ENCODE measurements around the gene HOXA9.

DNA sequence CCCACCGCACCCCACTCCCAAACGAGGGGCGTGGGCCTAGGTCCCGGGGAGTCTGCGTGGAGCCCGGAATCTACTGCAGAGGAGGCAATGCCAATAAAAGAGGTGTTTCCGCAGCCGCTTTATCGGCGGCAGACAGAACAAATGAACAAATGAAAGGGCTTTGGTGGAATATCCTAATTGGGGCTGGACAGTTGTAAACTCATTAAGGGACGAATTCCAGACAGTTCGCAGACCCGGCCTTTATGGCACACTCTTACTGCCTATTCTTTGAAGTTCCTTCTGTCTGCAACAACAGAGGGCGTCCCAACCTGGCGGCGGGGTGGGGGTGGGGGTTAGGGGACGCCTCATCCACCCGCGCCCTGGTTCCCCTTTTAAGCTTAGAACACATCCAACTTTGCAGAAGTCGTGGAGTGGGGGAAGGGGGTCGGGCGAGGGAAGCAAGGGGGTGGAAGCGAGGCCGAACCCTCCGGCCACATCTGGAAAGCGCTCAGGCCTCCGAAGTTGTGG, 4.1 kb downstream of the HOXA9 start:
- TF ChIP-seq RARB (CRISPR knock-in tag; IDR thresholded peaks at IDR 0.05) (no peak), BACH2 (CRISPR knock-in tag; IDR thresholded peaks at IDR 0.05; ENCODE audit: borderline replicate concordance) (no peak), ZNF8 (CRISPR knock-in tag; IDR thresholded peaks at IDR 0.05) (no peak)
